Lung microvascular endothelial cell (primary cell): ENCODE measurements around the gene VSIG4. TPM values are rescaled to one million over a fixed set of nuclear protein-coding genes. Genes with fewer than 3 reads are reported as not detected.
A peak's percentile ranks its signal among the peaks of the same experiment; 100 is the strongest.

Experiments
- DNase-seq, 2 donors: peaks; one replicate each; pipeline versions ENCODE4 v3.0.0 to v3.0.0-alpha.2; 2010; ENCODE audit warnings: low read depth in 2 of 2
- total RNA-seq: library from RNA; depleted of rRNA; stranded (reverse); fragments of >200 nt; gene quantifications from 2 replicates; pipeline ENCODE4 v1.2.1, GENCODE V29; 2014

Gene VSIG4
- total RNA-seq, 1 donor from 2014 or later = not detected

GRCh38 chrX:66008328-66008970, 31.4 kb downstream of the VSIG4 start:
- DNase-seq = no peak

DNA sequence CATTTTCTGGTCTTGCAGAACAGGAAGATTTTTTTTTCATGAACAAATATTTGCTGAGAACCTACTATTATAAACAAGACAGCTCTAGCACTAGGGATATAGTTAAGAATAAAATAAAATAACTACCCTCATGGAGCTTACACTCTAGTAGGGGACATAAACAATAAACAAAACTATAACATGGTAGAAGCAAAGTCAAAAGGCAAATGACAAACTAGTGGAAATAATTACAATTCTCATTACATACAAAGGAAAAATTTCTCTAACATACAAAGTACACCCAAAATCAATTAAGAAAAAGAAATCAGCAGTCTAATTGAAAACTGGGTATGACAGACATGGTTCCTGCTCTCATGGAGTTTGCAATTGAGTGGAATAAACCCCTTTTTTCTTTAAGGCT, 32.0 kb downstream of the VSIG4 start:
- no peak for DNase-seq

GRCh38 chrX:66005830-66006449, 33.9 kb downstream of the VSIG4 start:
- DNase-seq = no peak

GRCh38 chrX:66004928-66005829, 34.7 kb downstream of the VSIG4 start:
- DNase-seq = peak in 1 of 2 donors; percentile 8

- DNase-seq = no peak
Measured at GRCh38 chrX:66002824-66003680, 36.8 kb downstream of the VSIG4 start.

DNA sequence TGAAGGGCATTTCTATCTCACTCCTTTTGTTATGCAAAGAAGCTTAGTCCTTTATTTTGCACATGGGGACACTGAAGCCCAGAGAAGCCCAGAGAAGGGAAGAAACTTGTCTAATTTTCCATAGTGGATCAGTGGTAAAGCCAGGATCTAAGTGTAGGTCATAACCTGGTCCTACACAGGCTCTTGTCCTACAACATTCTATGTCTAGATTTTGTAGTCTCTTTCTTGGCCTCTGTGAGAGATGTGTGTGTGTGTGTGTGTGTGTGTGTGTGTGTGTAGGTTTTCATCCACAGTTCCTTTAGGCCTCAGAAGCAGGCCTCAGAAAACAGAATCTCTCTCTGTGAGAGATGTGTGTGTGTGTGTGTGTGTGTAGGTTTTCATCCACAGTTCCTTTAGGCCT, 38.3 kb downstream of the VSIG4 start:
- DNase-seq = no peak

DNA sequence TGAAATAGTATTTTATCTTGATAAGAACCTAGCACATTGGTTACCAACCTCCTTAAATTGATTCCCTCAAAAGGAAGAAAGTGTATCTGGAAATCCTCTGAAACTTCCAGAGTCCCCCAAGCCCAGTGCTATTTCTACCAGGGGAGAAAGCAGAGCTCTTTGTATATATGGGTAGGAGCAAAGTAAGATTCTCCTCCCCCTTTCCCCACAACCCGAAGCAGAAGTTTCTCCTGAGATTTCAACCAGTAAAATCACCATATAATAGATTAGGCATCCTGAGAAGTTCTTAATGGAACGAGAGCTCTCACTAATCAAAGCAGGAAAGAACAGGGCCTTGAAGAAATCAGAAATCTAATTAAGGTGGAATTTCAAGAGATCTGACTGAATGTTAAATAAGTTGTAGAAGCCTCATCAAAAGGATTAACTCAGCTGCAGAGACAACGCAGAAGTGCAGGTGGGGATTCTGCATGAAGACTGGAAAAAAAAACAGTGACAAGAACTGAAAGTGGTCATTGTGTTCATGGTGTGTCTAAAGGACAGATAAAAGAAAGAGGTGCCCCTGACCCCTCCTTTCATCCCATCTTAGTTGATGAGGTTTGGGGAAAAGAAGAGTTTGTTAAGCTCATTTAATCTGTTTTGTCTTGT, 39.1 kb downstream of the VSIG4 start:
- DNase-seq = no peak

DNA sequence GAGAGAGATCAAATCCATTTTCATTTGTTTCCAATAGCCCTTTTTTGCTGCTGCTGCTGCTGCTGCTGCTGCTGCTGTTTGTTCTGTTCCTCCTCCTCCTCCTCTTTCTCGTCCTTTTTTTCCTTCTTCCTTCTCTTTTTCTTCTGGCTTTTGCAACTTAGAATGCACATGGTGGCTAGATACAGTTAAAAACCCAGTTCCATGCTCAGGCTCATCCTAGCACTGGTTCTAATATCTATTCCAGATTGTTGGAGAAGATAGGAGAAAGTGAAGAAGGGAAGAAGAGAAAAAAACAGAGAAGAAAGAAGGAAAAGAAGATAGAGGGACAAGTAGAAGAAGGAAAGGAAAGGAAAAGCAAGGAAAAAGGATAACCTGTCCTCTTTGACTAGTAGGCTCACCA, 39.7 kb downstream of the VSIG4 start:
- no peak for DNase-seq

GRCh38 chrX:65999563-66000148, 40.2 kb downstream of the VSIG4 start:
- no peak for DNase-seq

GRCh38 chrX:65999029-65999562, 40.8 kb downstream of the VSIG4 start:
- no peak for DNase-seq

DNA sequence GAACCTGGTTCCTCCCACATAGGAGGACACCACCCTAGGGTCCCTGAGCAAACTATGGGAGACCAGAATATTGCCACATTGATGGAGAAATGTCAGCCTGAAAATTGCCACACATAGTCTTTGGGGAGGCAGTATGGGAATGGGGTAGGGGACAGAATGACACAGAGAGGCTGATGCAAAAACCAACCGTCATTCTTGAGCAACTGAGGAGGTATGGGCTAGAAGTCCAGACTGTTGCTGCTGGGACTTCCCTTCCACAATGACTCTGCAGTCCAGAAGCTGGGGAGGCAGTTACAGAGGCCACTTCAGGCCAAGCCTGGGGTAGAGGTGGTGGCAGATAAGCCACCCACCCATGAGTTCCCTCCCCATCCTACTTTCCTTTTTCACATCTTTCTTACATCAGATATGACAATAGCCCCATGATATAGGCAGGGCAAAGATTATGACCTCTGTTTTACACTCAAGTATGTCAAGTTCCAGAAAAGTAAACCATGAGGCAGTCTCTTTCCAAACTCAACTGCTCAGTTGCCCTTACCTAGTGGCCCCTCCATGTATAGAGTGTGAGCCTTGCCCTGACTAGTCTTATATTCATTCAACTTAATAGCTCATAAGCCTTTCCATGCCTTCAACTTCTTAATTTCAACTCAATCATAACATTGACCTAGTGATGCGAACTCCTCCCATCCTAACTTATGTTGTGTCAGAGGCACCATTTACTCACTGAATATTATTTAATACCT, 41.7 kb downstream of the VSIG4 start:
- no peak for DNase-seq

- DNase-seq = no peak
Measured at GRCh38 chrX:65994519-65995506, 45.1 kb downstream of the VSIG4 start.

GRCh38 chrX:65993915-65994460, 45.9 kb downstream of the VSIG4 start:
- DNase-seq = no peak

DNA sequence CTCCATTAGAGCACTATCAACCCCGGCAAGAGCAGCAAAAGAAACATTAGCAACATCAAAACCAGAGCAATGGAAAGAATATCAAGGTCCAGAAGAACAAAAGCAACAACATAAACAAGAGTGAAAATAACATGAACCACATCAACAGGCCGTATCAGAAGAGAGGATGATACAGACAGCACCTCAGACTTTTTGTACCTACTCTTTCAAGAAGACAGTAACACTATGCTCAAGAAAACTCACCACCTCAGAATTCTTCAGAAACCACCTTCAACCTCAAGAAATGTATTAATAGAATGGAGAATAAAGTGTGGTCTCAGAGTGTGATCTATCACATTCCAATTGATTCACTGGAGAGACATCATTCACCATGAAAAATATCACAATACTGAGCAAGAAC, 46.5 kb downstream of the VSIG4 start:
- no peak for DNase-seq

DNA sequence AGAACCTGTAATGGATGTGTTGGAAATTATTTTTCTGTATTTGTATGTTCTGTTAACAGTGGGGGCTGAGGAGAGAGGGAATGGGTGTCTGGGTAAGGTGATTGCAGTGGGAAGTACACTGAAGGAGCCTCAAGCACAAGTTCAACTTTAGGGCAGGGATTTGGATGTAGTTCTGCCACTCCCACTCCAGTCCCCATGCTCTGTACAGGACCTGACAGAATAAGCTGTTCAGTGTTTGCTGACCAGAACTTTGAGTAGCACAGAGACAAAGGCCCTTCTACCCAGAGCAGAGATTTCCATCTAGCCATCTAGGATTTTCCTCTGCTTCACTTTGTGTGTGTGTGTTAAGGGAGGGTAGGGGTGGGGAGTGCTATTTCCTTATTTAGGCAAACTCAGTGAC, 49.2 kb downstream of the VSIG4 start:
- DNase-seq = no peak

GRCh38 chrX:65987811-65988210, 52.1 kb downstream of the VSIG4 start:
- DNase-seq = no peak

DNA sequence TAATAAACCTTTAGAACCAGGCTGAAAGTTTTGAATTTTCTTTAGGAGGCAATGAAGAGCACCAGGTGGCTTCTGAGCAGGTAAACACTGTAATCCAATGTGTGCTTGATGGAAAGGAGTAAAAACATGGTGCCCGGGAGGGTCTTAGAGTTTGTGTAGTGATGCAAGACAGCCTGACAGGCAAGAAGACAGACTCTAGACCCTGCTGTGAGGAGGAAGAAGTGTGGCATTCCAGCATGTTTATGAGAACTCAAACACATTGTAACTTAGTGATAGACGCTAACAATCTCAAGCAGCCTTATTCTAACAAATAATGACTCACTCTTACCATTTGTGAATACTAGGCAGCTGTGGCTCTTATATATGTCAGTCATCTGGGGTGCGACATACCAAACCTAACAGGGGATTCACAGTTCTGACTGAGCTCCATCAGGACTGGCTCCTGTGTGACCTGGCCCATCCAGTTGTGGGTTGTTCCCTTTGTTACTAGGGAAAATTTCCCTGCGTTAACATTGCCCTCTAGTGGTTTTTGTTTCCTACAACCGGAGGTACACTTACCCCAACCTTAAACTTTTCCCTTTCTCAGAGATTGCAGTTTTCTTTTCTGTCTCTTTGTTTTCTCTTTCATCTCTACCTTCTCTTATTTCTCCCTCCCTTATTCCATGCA, 53.8 kb downstream of the VSIG4 start:
- DNase-seq = peak; percentile 63 to 76

DNA sequence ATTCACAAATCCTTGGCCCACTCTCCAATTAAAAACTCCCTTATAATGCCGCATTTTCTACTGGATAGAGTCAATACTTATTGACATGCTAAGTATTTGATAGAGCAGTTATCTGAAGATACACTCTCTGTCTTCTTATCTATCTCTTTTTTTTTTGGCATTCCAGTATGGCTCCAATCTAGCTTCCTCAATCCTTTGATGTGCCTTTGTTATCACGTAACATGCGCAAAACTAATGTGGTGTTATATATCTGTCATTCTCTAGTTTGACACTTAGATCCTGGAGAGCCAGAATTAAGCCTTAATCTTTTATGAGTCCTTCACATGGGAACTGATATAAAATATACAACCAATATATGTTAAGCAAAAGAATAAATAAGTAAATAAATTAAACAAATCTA, 54.7 kb downstream of the VSIG4 start:
- no peak for DNase-seq
